Prostate gland (tissue), 2 donors: ENCODE results near the gene PSD4. TPM values are rescaled to one million over a fixed set of nuclear protein-coding genes. Genes with fewer than 3 reads are reported as not detected.

Experiments used
- DNase-seq: peaks from one replicate; pipeline ENCODE4 v3.0.0-alpha.2; 2019; ENCODE audit warnings: low spot score
- H3K27ac ChIP-seq, 2 donors: fragments of 200-600 bp; sonication (generic); 2 replicates each; pipeline ENCODE4 v1.5.1; 2017 to 2019
- H3K27me3 ChIP-seq: fragments of 200-600 bp; sonication (generic); replicated peaks from 2 replicates; pipeline ENCODE4 v1.5.1; 2019; ENCODE audit not compliant: insufficient read depth
- H3K36me3 ChIP-seq, 2 donors: fragments of 200-600 bp; sonication (generic); 1 replicate in 1 of 2; 2 replicates in 1 of 2; pipeline versions ENCODE4 v1.5.1 to v1.8.1; 2017 to 2019
- H3K4me1 ChIP-seq: fragments of 200-600 bp; sonication (generic); replicated peaks from 2 replicates; pipeline ENCODE4 v1.5.1; 2019
- H3K4me3 ChIP-seq, 2 donors: fragments of 200-600 bp; sonication (generic); 2 replicates each; pipeline ENCODE4 v1.5.1; 2017 to 2019
- H3K9me3 ChIP-seq: fragments of 200-600 bp; sonication (generic); 2 replicates; pipeline ENCODE4 v1.5.1; 2017
- CTCF ChIP-seq, 4 experiments: fragments of 200-600 bp in 2 of 4; fragments of 450-650 bp in 2 of 4; sonication (generic) in 2 of 4; IDR thresholded peaks; 1 replicate in 3 of 4; 2 replicates in 1 of 4; pipeline ENCODE4 v1.5.1; 2016 to 2019; ENCODE audit warnings: antibody characterized with exemption in 4 of 4, mild to moderate bottlenecking in 2 of 4, moderate library complexity in 2 of 4
- POLR2A ChIP-seq: fragments of 450-650 bp; IDR thresholded peaks from one replicate; pipeline ENCODE4 v1.6.1; 2016; ENCODE audit warnings: antibody characterized with exemption, mild to moderate bottlenecking
- POLR2AphosphoS5 ChIP-seq: sonication (generic); formaldehyde crosslinking; IDR thresholded peaks from one replicate; pipeline ENCODE4 v1.6.1; 2017; ENCODE audit warnings: antibody characterized with exemption
- WGBS: methylation state at CpG from one replicate; pipeline ENCODE4 v1.1.5; 2018; 5-methylcytosine and 5-hydroxymethylcytosine counted together
- intact Hi-C: fragments of 100-400 bp; cut with DNase I; formaldehyde crosslinking; loops from one replicate; pipeline ENCODE4 v1.14.2; 2022
- total RNA-seq, 2 donors: library from RNA; depleted of rRNA; stranded (reverse); fragments of >200 nt; gene quantifications; one replicate each; pipeline ENCODE4 v1.1.0, GENCODE V29; 2016

The PSD4 gene
- total RNA-seq, 2 donors from 2014 or later: 139 to 221 TPM

DNA sequence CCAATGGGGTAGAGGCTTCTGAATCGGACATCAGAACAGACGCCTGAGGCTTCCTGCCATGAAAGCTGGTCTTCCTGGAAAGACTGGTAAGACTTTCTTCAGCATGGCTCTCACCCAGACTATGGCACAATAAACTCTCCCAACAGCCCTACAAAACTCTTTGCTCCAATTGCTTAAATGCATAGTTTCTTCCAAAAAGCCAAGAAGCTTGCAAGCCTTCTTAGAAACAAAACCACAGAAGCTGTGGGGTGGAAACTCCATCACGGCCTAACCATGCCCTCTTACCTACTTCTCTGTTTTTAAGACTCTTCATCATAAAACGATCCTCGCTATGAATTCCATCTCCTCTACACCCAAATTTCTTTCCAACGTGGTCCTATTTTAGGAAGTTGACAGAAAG lies 56.8 kb downstream of the PSD4 start:
- TF ChIP-seq POLR2A (no peak), CTCF (IDR thresholded peaks at IDR 0.05) (no peak), POLR2AphosphoS5 (no peak)
- intact Hi-C loops: no loop called here
- WGBS: 73% methylated on average over 6 of the region's 6 CpGs
- H3K27ac ChIP-seq: no peak overlapping the region
- no peak overlapping the region for H3K4me3 ChIP-seq
- no peak for DNase-seq
- H3K27me3 ChIP-seq: no peaks in the 10 kb centered on the region
- H3K36me3 ChIP-seq: no peaks in the 10 kb centered on the region
- no peaks in the 10 kb centered on the region for H3K9me3 ChIP-seq
- H3K4me1 ChIP-seq: no peaks in the 10 kb centered on the region

- DNase-seq: no peak
- 72% methylated on average over 3 of the region's 3 CpGs for WGBS
- Histone ChIP-seq H3K9me3 (no peaks in the 10 kb centered on the region), H3K27me3 (no peaks in the 10 kb centered on the region), H3K4me1 (no peaks in the 10 kb centered on the region), H3K36me3 (no peaks in the 10 kb centered on the region), H3K27ac (no peak overlapping the region), H3K4me3 (no peak overlapping the region)
- intact Hi-C loops: no loop called here
- no peak for TF ChIP-seq CTCF (IDR thresholded peaks at IDR 0.05)
- TF ChIP-seq POLR2A: no peak
- no peak for TF ChIP-seq POLR2AphosphoS5
Observed at GRCh38 chr2:113231064-113231463, 57.3 kb downstream of the PSD4 start.

DNA sequence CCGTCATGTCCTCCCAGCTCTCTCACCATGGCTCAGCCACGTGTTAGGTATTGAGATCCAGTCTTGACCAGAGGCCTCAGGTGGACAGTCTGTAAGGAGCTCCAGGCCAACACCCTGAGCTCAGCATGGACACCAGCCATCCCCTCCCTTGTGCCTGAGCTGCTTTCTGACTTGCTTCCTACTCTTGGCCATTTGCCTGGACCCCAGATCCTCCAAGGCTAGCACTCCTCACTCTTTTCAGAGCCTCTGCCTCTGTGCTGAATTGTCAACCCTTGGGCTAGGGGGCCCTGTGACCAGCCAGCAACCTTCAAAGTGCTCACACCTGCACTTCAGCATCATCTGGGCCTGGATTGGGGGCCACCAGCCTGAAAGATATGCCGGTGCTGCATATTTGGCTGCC lies 58.4 kb downstream of the PSD4 start:
- H3K36me3 ChIP-seq: no peaks in the 10 kb centered on the region
- H3K4me1 ChIP-seq: no peaks in the 10 kb centered on the region
- H3K27ac ChIP-seq: no peak overlapping the region
- DNase-seq: no peak
- intact Hi-C loops: no loop called here
- no peak overlapping the region for H3K4me3 ChIP-seq
- 98% methylated on average over 3 of the region's 3 CpGs for WGBS
- TF ChIP-seq POLR2A (no peak), POLR2AphosphoS5 (no peak), CTCF (IDR thresholded peaks at IDR 0.05) (no peak)
- H3K9me3 ChIP-seq: no peaks in the 10 kb centered on the region
- H3K27me3 ChIP-seq: no peaks in the 10 kb centered on the region

DNA sequence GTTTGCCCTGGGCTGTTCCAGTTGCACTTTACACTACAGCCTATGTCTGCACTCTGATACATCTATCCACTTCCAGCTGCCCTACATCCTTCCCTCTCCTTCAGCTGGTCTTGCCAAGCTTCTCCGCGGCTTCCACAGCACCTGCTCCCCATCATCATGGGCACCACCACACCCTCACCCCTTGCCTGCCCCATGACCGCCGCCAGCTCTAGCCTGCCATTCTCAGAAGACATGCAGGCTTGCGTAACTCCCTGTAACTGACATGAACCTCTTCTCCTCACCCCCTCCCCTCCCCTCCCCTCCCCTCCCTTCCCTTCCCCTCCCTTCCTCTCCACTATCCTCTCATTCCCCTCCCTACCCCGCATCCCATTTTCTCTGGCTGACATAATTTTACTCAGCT lies 59.0 kb downstream of the PSD4 start:
- intact Hi-C loops: no loop called here
- Histone ChIP-seq H3K27me3 (no peaks in the 10 kb centered on the region), H3K4me3 (no peak overlapping the region), H3K9me3 (no peaks in the 10 kb centered on the region), H3K4me1 (no peaks in the 10 kb centered on the region), H3K36me3 (no peaks in the 10 kb centered on the region), H3K27ac (no peak overlapping the region)
- WGBS: 80% methylated on average over 6 of the region's 6 CpGs
- no peak for DNase-seq
- TF ChIP-seq POLR2AphosphoS5: no peak
- no peak for TF ChIP-seq CTCF (IDR thresholded peaks at IDR 0.05)
- no peak for TF ChIP-seq POLR2A

DNA sequence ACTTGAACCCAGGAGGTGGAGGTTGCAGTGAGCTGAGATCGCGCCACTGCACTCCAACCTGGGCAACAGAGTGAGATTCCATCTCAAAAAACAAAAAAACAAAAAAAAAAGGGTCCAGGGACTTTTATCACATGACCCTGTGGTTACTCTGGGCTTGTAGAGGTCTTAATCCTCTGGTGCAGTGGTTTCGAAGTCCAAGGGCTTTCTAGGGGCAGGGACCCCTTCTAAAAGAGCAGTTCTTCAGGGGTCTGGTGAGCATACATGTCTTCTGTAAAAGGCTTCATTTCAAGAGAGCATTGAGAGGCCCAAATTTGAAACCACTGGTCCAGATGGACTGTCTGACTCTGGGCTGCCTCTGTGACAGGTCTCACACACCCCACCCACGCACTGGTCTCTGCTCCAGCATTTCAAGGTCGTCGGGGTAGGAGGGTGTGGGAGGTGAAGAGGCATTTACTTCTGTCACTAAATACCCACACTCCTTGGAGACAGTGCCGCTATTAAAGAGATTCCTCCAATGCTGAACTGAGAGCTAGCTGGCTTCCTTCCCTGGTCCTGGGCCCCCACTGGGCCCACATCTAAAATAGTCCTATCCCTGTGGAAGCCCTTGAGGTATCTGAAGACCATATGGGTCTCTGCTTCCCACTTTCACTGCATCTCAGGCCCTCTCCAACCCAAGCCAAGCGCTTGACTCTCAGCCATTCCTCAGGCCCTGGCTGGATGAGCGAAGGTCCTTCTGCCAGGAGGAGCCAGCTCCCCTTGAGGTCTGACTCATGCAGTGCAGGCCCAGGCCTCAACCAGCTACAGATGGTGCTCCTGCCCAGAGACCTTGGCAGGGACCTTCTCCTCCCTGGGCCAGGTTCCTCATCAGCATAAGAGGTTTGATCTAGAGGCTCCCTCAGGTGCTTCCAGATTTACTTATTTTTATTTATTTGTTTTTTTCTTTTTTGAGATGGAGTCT lies 60.1 kb downstream of the PSD4 start:
- H3K27ac ChIP-seq: no peak overlapping the region
- no peak for DNase-seq

More for the DNA sequence above, 60.1 kb downstream of the PSD4 start:
- H3K9me3 ChIP-seq: no peaks in the 10 kb centered on the region
- intact Hi-C loops: no loop called here
- H3K4me1 ChIP-seq: no peaks in the 10 kb centered on the region
- H3K4me3 ChIP-seq: no peak overlapping the region
- H3K27me3 ChIP-seq: no peaks in the 10 kb centered on the region
- TF ChIP-seq POLR2AphosphoS5: no peak
- no peak for TF ChIP-seq POLR2A
- TF ChIP-seq CTCF (IDR thresholded peaks at IDR 0.05): no peak
- no peaks in the 10 kb centered on the region for H3K36me3 ChIP-seq
- WGBS: 87% methylated on average over 9 of the region's 9 CpGs
